HCT116 (cell line): ENCODE measurements around the gene GCAT. TPM values are rescaled to one million over a fixed set of nuclear protein-coding genes. Genes with fewer than 3 reads are reported as not detected.

ENCODE experiments used
- ATAC-seq: fragments of 200-7000 bp; cut with Tn5 transposase; 2 replicates; pipeline ENCODE4 v1.9.1; 2020; ENCODE audit warnings: mild to moderate bottlenecking, moderate library complexity
- BruUV-seq: library from RNA; stranded (reverse); fragments of 400-500 nt; replicated peaks from 2 replicates; lab custom pipeline; 2021; lab: Mats Ljungman, UMichigan
- CTCF ChIA-PET: fragments of 300-600 bp; sonication (Branson Sonifier 250); formaldehyde crosslinking; loops from one replicate; lab custom pipeline; 2021; ENCODE audit warnings: antibody characterized with exemption; lab: Charles Lee
- POLR2A ChIA-PET: fragments of 300-600, 350-600 bp; sonication (Branson Sonifier 250); formaldehyde crosslinking; loops from one replicate; lab custom pipeline; 2021; ENCODE audit warnings: antibody characterized with exemption; lab: Charles Lee
- RAD21 ChIA-PET, 2 experiments: fragments of 300-600 bp; sonication (Branson Sonifier 250); formaldehyde crosslinking; loops; one replicate each; lab custom pipeline; 2023; ENCODE audit warnings: low total read pairs in 2 of 2; ENCODE audit not compliant: uncharacterized antibody in 2 of 2, unreplicated experiment in 2 of 2, low non-redundant PET in 1 of 2; lab: Charles Lee
- DNase-seq: peaks from one replicate; pipeline ENCODE4 v3.0.0-alpha.2; 2010; ENCODE audit warnings: low read depth, low spot score
- H2AFZ ChIP-seq: fragments of 200-600 bp; shearing (Covaris generic), sonication (generic); 2 replicates; pipeline ENCODE4 v1.6.1; 2017; ENCODE audit warnings: low read depth, mixed run types, mixed read lengths, antibody characterized with exemption, low read length; ENCODE audit not compliant: poor library complexity, severe bottlenecking
- H3K27ac ChIP-seq: 2 replicates; pipeline ENCODE4 v1.5.1; 2012; ENCODE audit warnings: low read depth, low read length
- H3K27me3 ChIP-seq: fragments of 200-600 bp; sonication (generic); 2 replicates; pipeline ENCODE4 v1.6.1; 2016; ENCODE audit warnings: mixed run types, low read length, mixed read lengths; ENCODE audit not compliant: insufficient read depth
- H3K36me3 ChIP-seq, 2 experiments: fragments of 200-500 bp in 1 of 2; fragments of 200-600 bp in 1 of 2; sonication (Bioruptor generic) in 1 of 2; sonication (generic) in 1 of 2; 2 replicates each; pipeline versions ENCODE4 v1.5.1 to v1.6.1; 2014 to 2016; ENCODE audit warnings: low read length in 2 of 2, inconsistent platforms in 1 of 2, mixed read lengths in 1 of 2, mixed run types in 1 of 2; ENCODE audit not compliant: insufficient read depth in 2 of 2, control insufficient read depth in 1 of 2
- H3K4me1 ChIP-seq, 2 experiments: fragments of 200-600 bp in 1 of 2; sonication (generic) in 1 of 2; 2 replicates each; pipeline versions ENCODE4 v1.5.1 to v1.6.1; 2012 to 2017; ENCODE audit warnings: low read length in 2 of 2, inconsistent platforms in 1 of 2, mild to moderate bottlenecking in 1 of 2, mixed read lengths in 1 of 2, mixed run types in 1 of 2, moderate library complexity in 1 of 2; ENCODE audit not compliant: insufficient read depth in 2 of 2, control insufficient read depth in 1 of 2
- H3K4me2 ChIP-seq: fragments of 200-600 bp; sonication (generic); 2 replicates; pipeline ENCODE4 v1.6.1; 2017; ENCODE audit warnings: mixed run types, low read length, mixed read lengths
- H3K4me3 ChIP-seq, 2 experiments: fragments of 200-600 bp in 1 of 2; sonication (generic) in 1 of 2; replicated peaks in 1 of 2; 2 replicates each; pipeline ENCODE4 v1.5.1; 2011 to 2016; ENCODE audit warnings: low read length in 2 of 2, control low read depth in 1 of 2, low read depth in 1 of 2, mild to moderate bottlenecking in 1 of 2, mixed read lengths in 1 of 2, mixed run types in 1 of 2
- H3K79me2 ChIP-seq: fragments of 200-600 bp; sonication (generic); 2 replicates; pipeline ENCODE4 v1.6.1; 2017; ENCODE audit warnings: mild to moderate bottlenecking, mixed run types, low read length, moderate library complexity, mixed read lengths; ENCODE audit not compliant: insufficient read depth
- H3K9ac ChIP-seq: fragments of 200-600 bp; sonication (generic); 2 replicates; pipeline ENCODE4 v1.6.1; 2016; ENCODE audit warnings: low read length, mixed read lengths
- H3K9me2 ChIP-seq: fragments of 200-600 bp; sonication (generic), shearing (Covaris generic); 2 replicates; pipeline ENCODE4 v1.6.1; 2017; ENCODE audit warnings: mixed run types, mild to moderate bottlenecking, moderate library complexity; ENCODE audit not compliant: insufficient read depth
- H3K9me3 ChIP-seq, 2 experiments: fragments of 200-500 bp in 1 of 2; fragments of 200-600 bp in 1 of 2; sonication (Bioruptor generic) in 1 of 2; sonication (generic) in 1 of 2; 2 replicates each; pipeline ENCODE4 v1.6.1; 2014 to 2017; ENCODE audit warnings: low read length in 2 of 2, mixed read lengths in 2 of 2, inconsistent platforms in 1 of 2, low read depth in 1 of 2, mild to moderate bottlenecking in 1 of 2, mixed run types in 1 of 2, moderate library complexity in 1 of 2; ENCODE audit not compliant: control insufficient read depth in 1 of 2, insufficient read depth in 1 of 2
- H4K20me1 ChIP-seq: fragments of 200-600 bp; sonication (generic), shearing (Covaris generic); 2 replicates; pipeline ENCODE4 v1.6.1; 2017; ENCODE audit warnings: mixed run types, mild to moderate bottlenecking, moderate library complexity; ENCODE audit not compliant: insufficient read depth
- EZH2 ChIP-seq: fragments of 200-600 bp; sonication (generic); IDR thresholded peaks from 2 replicates; pipeline ENCODE4 v1.6.1; 2017; ENCODE audit warnings: antibody characterized with exemption, mixed run types
- POLR2A ChIP-seq: IDR thresholded peaks from 2 replicates; pipeline ENCODE4 v1.7.0; 2011; ENCODE audit warnings: borderline replicate concordance; ENCODE audit not compliant: insufficient read depth, insufficient read length; ENCODE audit errors: extremely low read depth
- POLR2AphosphoS5 ChIP-seq: IDR thresholded peaks from 2 replicates; pipeline ENCODE4 v1.6.1; 2011; ENCODE audit warnings: mild to moderate bottlenecking, low read depth, low read length, moderate library complexity
- REST ChIP-seq: IDR thresholded peaks from 2 replicates; pipeline ENCODE4 v1.6.1; 2012; ENCODE audit warnings: low read depth
- SRF ChIP-seq: IDR thresholded peaks from 2 replicates; pipeline ENCODE4 v1.6.1; 2012; ENCODE audit warnings: low read depth
- ZBTB33 ChIP-seq: IDR thresholded peaks from 2 replicates; pipeline ENCODE4 v1.6.1; 2011; ENCODE audit warnings: mild to moderate bottlenecking, low read length, moderate library complexity; ENCODE audit not compliant: insufficient replicate concordance; ENCODE audit errors: extremely low read depth
- ZNF274 ChIP-seq: fragments of 200-500 bp; sonication (Bioruptor generic); IDR thresholded peaks from 2 replicates; pipeline ENCODE4 v1.6.1; 2014; ENCODE audit warnings: mild to moderate bottlenecking, low read depth, low read length, inconsistent platforms
- intact Hi-C: fragments of 100-400 bp; cut with micrococcal nuclease; formaldehyde crosslinking; loops from 2 replicates; pipeline ENCODE4 v1.10.0; 2022
- total RNA-seq: library from RNA; stranded (reverse); gene quantifications from one replicate; pipeline ENCODE4 v1.2.1, GENCODE V29; 2021; ENCODE audit not compliant: unreplicated experiment
- TF ChIP-seq, protein P1 (sequence below): IDR thresholded peaks from 2 replicates; pipeline ENCODE4 v1.6.1; 2012

GCAT gene
- total RNA-seq, 1 experiment from 2014 or later = 88.7 TPM

- TF ChIP-seq EZH2 (no peak), ZBTB33 (no peak), POLR2A (no peak), SRF (no peak), REST (no peak), ZNF274 (no peak)
Measured at GRCh38 chr22:37758694-37759093, 49.0 kb upstream of the GCAT start (continued).

DNA sequence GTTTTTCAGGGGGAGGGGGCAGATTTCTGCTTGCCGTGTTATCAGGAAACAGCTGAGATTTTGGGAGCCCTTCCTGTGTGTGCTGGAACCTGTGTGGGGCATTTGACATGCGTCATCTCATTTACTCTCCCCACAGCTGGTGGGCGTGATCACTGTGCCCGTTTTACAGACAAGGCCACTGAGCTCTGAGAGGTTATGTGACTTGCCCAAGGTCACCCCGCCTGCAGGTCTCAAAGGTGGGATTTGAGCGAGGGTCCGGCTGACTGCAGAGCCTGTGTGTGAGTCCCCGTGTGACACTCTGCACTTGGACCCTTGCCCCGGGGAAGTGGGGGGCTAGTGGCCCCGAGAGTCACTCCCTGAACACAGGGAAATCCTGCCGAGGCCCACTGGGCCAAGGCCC lies 48.5 kb upstream of the GCAT start:
- Histone ChIP-seq H3K27ac (no peak overlapping the region; the same call in 1 of the 2 replicates), H3K79me2 (peaks cover 54% of the 10 kb centered on the region; the same call in 1 of the 2 replicates), H4K20me1 (no peaks in the 10 kb centered on the region), H3K9me2 (no peaks in the 10 kb centered on the region), H3K9ac (no peak overlapping the region), H3K4me3 (no peak overlapping the region), H2AFZ (no peak overlapping the region), H3K27me3 (no peaks in the 10 kb centered on the region), H3K36me3 (peaks cover 54 to 74% of the 10 kb centered on the region in 2 experiments), H3K9me3 (no peaks in the 10 kb centered on the region), H3K4me1 (peaks cover 22 to 73% of the 10 kb centered on the region in 2 experiments), H3K4me2 (no peak overlapping the region)
- no TSS peak for BruUV-seq
- ChIA-PET RAD21 (no interaction called here), POLR2A (no interaction called here), CTCF (no interaction called here)
- DNase-seq (no peak), ATAC-seq (no peak)
- TF ChIP-seq POLR2AphosphoS5 = peak; percentile 14; the same call in 1 of the 2 replicates
- TF ChIP-seq, protein P1, sequence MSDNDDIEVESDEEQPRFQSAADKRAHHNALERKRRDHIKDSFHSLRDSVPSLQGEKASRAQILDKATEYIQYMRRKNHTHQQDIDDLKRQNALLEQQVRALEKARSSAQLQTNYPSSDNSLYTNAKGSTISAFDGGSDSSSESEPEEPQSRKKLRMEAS = no peak
- intact Hi-C loops = no loop called here
